HepG2 (cell line): ENCODE results near the gene ZNF8. TPM values are rescaled to one million over a fixed set of nuclear protein-coding genes. Genes with fewer than 3 reads are reported as not detected.

ENCODE experiments used
- ATAC-seq: fragments of 200-7000 bp; cut with Tn5 transposase; 3 replicates; pipeline ENCODE4 v1.9.1; 2020; ENCODE audit warnings: mild to moderate bottlenecking, moderate library complexity
- BruUV-seq: library from RNA; stranded (reverse); fragments of 400-500 nt; replicated peaks from 2 replicates; lab custom pipeline; 2021; lab: Mats Ljungman, UMichigan
- CTCF ChIA-PET: fragments of 300-600 bp; formaldehyde crosslinking; extraction: SDS; loops from one replicate; lab custom pipeline; 2021; ENCODE audit warnings: low total read pairs, inconsistent platforms, low intra/inter-chr PET ratio; lab: Yijun Ruan, JAX
- POLR2A ChIA-PET: fragments of 350-600 bp; sonication (Branson Sonifier 250); formaldehyde crosslinking; loops from one replicate; lab custom pipeline; 2020; ENCODE audit warnings: antibody characterized with exemption, inconsistent platforms; lab: Yijun Ruan, JAX
- DNase-seq: peaks from one replicate; pipeline ENCODE4 v3.0.0-alpha.2; 2015; ENCODE audit warnings: low spot score
- FAIRE-seq: peaks from 3 replicates; lab custom pipeline; 2011; peaks lifted over from hg19 to GRCh38; lab: Jason Lieb, UNC
- H2AFZ ChIP-seq: one replicate; pipeline ENCODE4 v1.6.1; 2011; ENCODE audit warnings: low read length, inconsistent platforms
- H3K27ac ChIP-seq: fragments of 300-600 bp; 3 replicates; pipeline ENCODE4 v1.8.0; 2011; ENCODE audit warnings: mixed run types, mild to moderate bottlenecking, mixed read lengths, low read length, inconsistent platforms; ENCODE audit not compliant: insufficient read depth; ENCODE audit errors: extremely low read length
- H3K27me3 ChIP-seq, 2 experiments: fragments of 200-600 bp in 1 of 2; 2 replicates in 1 of 2; 3 replicates in 1 of 2; pipeline versions ENCODE4 v1.6.0 to v1.8.0; 2011; ENCODE audit warnings: low read length in 2 of 2, mild to moderate bottlenecking in 2 of 2, moderate library complexity in 2 of 2, inconsistent platforms in 1 of 2; ENCODE audit not compliant: insufficient read depth in 2 of 2, control insufficient read depth in 1 of 2
- H3K36me3 ChIP-seq, 2 experiments: fragments of 200-600 bp in 1 of 2; replicated peaks in 1 of 2; 2 replicates in 1 of 2; 3 replicates in 1 of 2; pipeline versions ENCODE4 v1.5.1 to v1.8.0; 2011; ENCODE audit warnings: low read length in 2 of 2, inconsistent platforms in 1 of 2; ENCODE audit not compliant: insufficient read depth in 2 of 2, control insufficient read depth in 1 of 2
- H3K4me1 ChIP-seq: 2 replicates; pipeline ENCODE4 v1.5.1; 2012; ENCODE audit warnings: low read length, inconsistent platforms; ENCODE audit not compliant: insufficient read depth
- H3K4me2 ChIP-seq: 2 replicates; pipeline ENCODE4 v1.6.0; 2011; ENCODE audit warnings: low read depth, low read length, inconsistent platforms
- H3K4me3 ChIP-seq, 3 experiments: fragments of 200-600 bp in 1 of 3; sonication (generic), shearing (Covaris generic) in 1 of 3; replicated peaks in 1 of 3; 2 replicates each; pipeline ENCODE4 v1.5.1; 2011 to 2016; ENCODE audit warnings: low read length in 3 of 3, inconsistent platforms in 2 of 3, low read depth in 2 of 3, mild to moderate bottlenecking in 2 of 3, control low read depth in 1 of 3, mixed read lengths in 1 of 3; ENCODE audit not compliant: insufficient read depth in 1 of 3
- H3K79me2 ChIP-seq: one replicate; pipeline ENCODE4 v1.6.1; 2011; ENCODE audit warnings: low read length, inconsistent platforms; ENCODE audit not compliant: insufficient read depth
- H3K9ac ChIP-seq: 2 replicates; pipeline ENCODE4 v1.6.0; 2011; ENCODE audit warnings: mild to moderate bottlenecking, low read depth, low read length, inconsistent platforms; ENCODE audit not compliant: insufficient read depth
- H3K9me3 ChIP-seq: 2 replicates; pipeline ENCODE4 v1.5.1; 2012; ENCODE audit warnings: mild to moderate bottlenecking, low read length
- H4K20me1 ChIP-seq: 2 replicates; pipeline ENCODE4 v1.6.0; 2011; ENCODE audit warnings: inconsistent platforms, mild to moderate bottlenecking, low read length, moderate library complexity; ENCODE audit not compliant: insufficient read depth
- AGO2 ChIP-seq: fragments of 200-400 bp; formaldehyde crosslinking; optimal IDR thresholded peaks from 2 replicates; pipeline ENCODE3; 2017; ENCODE audit warnings: mild to moderate bottlenecking, low read depth, low read length, moderate library complexity
- E2F1 ChIP-seq: sonication (generic); formaldehyde crosslinking; IDR thresholded peaks from 2 replicates; pipeline ENCODE4 v1.5.0; 2020; ENCODE audit warnings: missing genetic modification reagents
- FOXJ3 ChIP-seq: sonication (generic); formaldehyde crosslinking; IDR thresholded peaks from 2 replicates; pipeline ENCODE4 v1.4.0; 2020; ENCODE audit warnings: missing genetic modification reagents, mild to moderate bottlenecking, borderline replicate concordance
- HMG20B ChIP-seq: conservative IDR thresholded peaks from 2 replicates; pipeline ENCODE4 v1.6.1; 2016; ENCODE audit warnings: missing genetic modification reagents, missing compliant biosample characterization
- HNRNPH1 ChIP-seq: fragments of 200-400 bp; formaldehyde crosslinking; optimal IDR thresholded peaks from 2 replicates; pipeline ENCODE3; 2017; ENCODE audit warnings: mild to moderate bottlenecking, low read depth, low read length
- MBD4 ChIP-seq: IDR thresholded peaks from 2 replicates; pipeline ENCODE4 v1.6.1; 2012; ENCODE audit warnings: low read length, inconsistent platforms, borderline replicate concordance
- NPAS2 ChIP-seq: sonication (generic); formaldehyde crosslinking; IDR thresholded peaks from 2 replicates; pipeline ENCODE4 v1.8.0; 2022; ENCODE audit warnings: mild to moderate bottlenecking, missing genetic modification reagents, borderline replicate concordance
- RBFOX2 ChIP-seq: fragments of 200-400 bp; formaldehyde crosslinking; IDR thresholded peaks from 2 replicates; pipeline ENCODE4 v1.6.1; 2017; ENCODE audit warnings: low read depth, mild to moderate bottlenecking, low read length
- SNRNP70 ChIP-seq: fragments of 200-400 bp; formaldehyde crosslinking; IDR thresholded peaks from 2 replicates; pipeline ENCODE4 v1.6.1; 2017; ENCODE audit warnings: mild to moderate bottlenecking, low read depth, low read length, moderate library complexity
- TAF15 ChIP-seq: fragments of 200-400 bp; formaldehyde crosslinking; IDR thresholded peaks from one replicate; pipeline ENCODE4 v1.6.1; 2018; ENCODE audit warnings: mild to moderate bottlenecking, low read depth, low read length; ENCODE audit not compliant: poor library complexity, severe bottlenecking
- YEATS2 ChIP-seq: sonication (generic); formaldehyde crosslinking; IDR thresholded peaks from 2 replicates; pipeline ENCODE4 v1.4.0; 2020; ENCODE audit warnings: missing genetic modification reagents, borderline replicate concordance
- ZFP90 ChIP-seq: sonication (generic); formaldehyde crosslinking; IDR thresholded peaks from 2 replicates; pipeline ENCODE4 v1.8.0; 2022; ENCODE audit warnings: missing genetic modification reagents, mild to moderate bottlenecking, inconsistent platforms, borderline replicate concordance
- ZNF281 ChIP-seq: sonication (generic); formaldehyde crosslinking; IDR thresholded peaks from 2 replicates; pipeline ENCODE4 v1.4.0; 2020; ENCODE audit warnings: missing genetic modification reagents, borderline replicate concordance
- ZNF431 ChIP-seq: sonication (generic); formaldehyde crosslinking; IDR thresholded peaks from 2 replicates; pipeline ENCODE4 v1.9.0; 2022; ENCODE audit warnings: missing genetic modification reagents, low read depth, mild to moderate bottlenecking, borderline replicate concordance
- ZNF550 ChIP-seq: sonication (generic); formaldehyde crosslinking; IDR thresholded peaks from 2 replicates; pipeline ENCODE4 v1.4.0; 2020; ENCODE audit warnings: mild to moderate bottlenecking, missing genetic modification reagents, borderline replicate concordance
- ZNF672 ChIP-seq: sonication (generic); formaldehyde crosslinking; IDR thresholded peaks from 2 replicates; pipeline ENCODE4 v1.8.1; 2022; ENCODE audit warnings: missing genetic modification reagents
- WGBS: methylation state at CpG from one replicate; pipeline ENCODE4 v1.1.6; 2017; ENCODE audit warnings: low lambda C conversion rate; 5-methylcytosine and 5-hydroxymethylcytosine counted together
- in situ Hi-C: cut with HindIII; loops from 2 replicates; pipeline ENCODE4 v1.10.0; 2017; ENCODE audit warnings: low pct_unique_long_range_greater_than_20kb; ENCODE audit not compliant: extremely low pct_ligation_motif_present
- intact Hi-C: fragments of 100-400 bp; cut with micrococcal nuclease; formaldehyde crosslinking; loops from one replicate; pipeline ENCODE4 v1.10.0; 2022; ENCODE audit not compliant: unreplicated experiment
- polyA plus RNA-seq, 8 experiments: library from polyadenylated mRNA; depleted of rRNA in 3 of 8; stranded (reverse) in 7 of 8; unstranded in 1 of 8; fragments of >200 nt; fragmentation: Illumina TruSeq in 4 of 8; extraction: Trizol in 4 of 8; gene quantifications; 2 replicates each; pipeline versions ENCODE4 v1.2.1 to v1.2.3, GENCODE V29; 2011 to 2016; ENCODE audit warnings: low read depth in 4 of 8, missing spikeins in 1 of 8, mixed read lengths in 1 of 8; ENCODE audit not compliant: insufficient read depth in 1 of 8
- total RNA-seq, 5 experiments: library from RNA; depleted of rRNA; stranded (reverse); fragments of >200 nt; fragmentation: Illumina TruSeq; extraction: Trizol; gene quantifications; 2 replicates each; pipeline ENCODE4 v1.2.3, GENCODE V29; 2016; ENCODE audit warnings: low read depth in 1 of 5

Gene ZNF8
- total and polyA plus RNA-seq, 2 of the 13 experiments (the other 11 are each of a cell fraction or from before 2014, with no cell fraction given) = 3.1 to 3.3 TPM

- TF ChIP-seq FOXJ3 (CRISPR knock-in tag) = no peak
- TF ChIP-seq, all 625 proteins: peak for 0
These were observed 66.8 kb downstream of the ZNF8 start (continued) for GRCh38 chr19:58345558-58345957.

GRCh38 chr19:58346961-58347929 lies 68.5 kb downstream of the ZNF8 start:
- H3K4me2 ChIP-seq = no peak overlapping the region
- no peak for TF ChIP-seq ZNF672 (CRISPR knock-in tag)
- no peak for TF ChIP-seq ZFP90 (CRISPR knock-in tag)
- TF ChIP-seq ZNF281 (CRISPR knock-in tag) = no peak
- TF ChIP-seq RBFOX2 = peak; percentile 43; the same call in 1 of the 2 replicates
- no peak for TF ChIP-seq ZNF431 (CRISPR knock-in tag)
- no peak for TF ChIP-seq HNRNPH1
- TF ChIP-seq TAF15 = no peak
- TF ChIP-seq HMG20B (CRISPR knock-in tag) = no peak
- TF ChIP-seq ZNF550 (CRISPR knock-in tag) = no peak
- TF ChIP-seq AGO2 = peak; percentile 63
- TF ChIP-seq MBD4 = no peak
- no peak for TF ChIP-seq YEATS2 (CRISPR knock-in tag)
- no peak for TF ChIP-seq NPAS2 (CRISPR knock-in tag)
- no peak for TF ChIP-seq SNRNP70
- TF ChIP-seq E2F1 (CRISPR knock-in tag) = no peak

More at GRCh38 chr19:58346961-58347929, 68.5 kb downstream of the ZNF8 start:
- Histone ChIP-seq H3K4me3 (no peak overlapping the region), H3K4me1 (peaks cover 23% of the 10 kb centered on the region), H3K27ac (no peak overlapping the region), H3K36me3 (no peaks in the 10 kb centered on the region), H3K79me2 (no peaks in the 10 kb centered on the region), H3K9ac (no peak overlapping the region), H4K20me1 (no peaks in the 10 kb centered on the region), H2AFZ (no peak overlapping the region), H3K27me3 (no peaks in the 10 kb centered on the region), H3K9me3 (no peaks in the 10 kb centered on the region)
- ChIA-PET CTCF (no interaction called here), POLR2A (interaction anchor here (2.1 kb wide), 1 partner anchor 15 kb away, joined by 8 read pairs; the partner anchor contains the start of gene ZNF497)
- intact Hi-C loops (no loop called here), in situ Hi-C loops (no loop called here)
- FAIRE-seq = no peak
- WGBS = 95% methylated on average over 55 of the region's 82 CpGs
- ATAC-seq = no peak
- DNase-seq = no peak
- BruUV-seq = no TSS peak
